Epithelial cell of prostate (primary cell): ENCODE results near the gene JAKMIP3.
"Not testable (repeated sequence)": the region's sequence is repeated elsewhere in the genome, so short reads cannot be mapped to it uniquely, and the experiment has no call there.

Experiments
- DNase-seq: peaks from one replicate; pipeline ENCODE4 v3.0.0-alpha.2; 2011; ENCODE audit warnings: low read depth, low spot score
- H3K27ac ChIP-seq: fragments of 450-650 bp; 2 replicates; pipeline ENCODE4 v1.5.1; 2017; ENCODE audit warnings: mild to moderate bottlenecking

JAKMIP3 gene

DNA sequence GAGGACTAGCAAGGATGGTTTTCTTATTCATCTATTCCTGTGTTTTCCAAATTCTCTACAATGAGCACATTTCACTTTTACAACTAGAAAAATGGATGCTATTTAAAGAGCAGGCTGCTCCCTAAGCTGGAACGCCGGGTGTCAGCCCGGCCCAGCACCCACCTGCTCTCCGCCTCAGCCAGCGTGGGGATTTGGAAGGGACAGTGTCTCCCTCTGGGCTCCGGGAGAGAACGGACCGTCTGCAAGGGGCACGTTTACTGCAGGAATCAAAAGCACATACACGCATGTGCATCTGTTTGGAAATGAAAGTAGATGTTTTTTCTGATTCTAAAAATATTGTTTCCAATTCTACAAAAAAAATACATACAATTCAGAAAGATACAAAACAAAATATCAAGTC, 2.3 kb upstream of the JAKMIP3 start:
- no peak overlapping the region for H3K27ac ChIP-seq
- DNase-seq = no peak

DNA sequence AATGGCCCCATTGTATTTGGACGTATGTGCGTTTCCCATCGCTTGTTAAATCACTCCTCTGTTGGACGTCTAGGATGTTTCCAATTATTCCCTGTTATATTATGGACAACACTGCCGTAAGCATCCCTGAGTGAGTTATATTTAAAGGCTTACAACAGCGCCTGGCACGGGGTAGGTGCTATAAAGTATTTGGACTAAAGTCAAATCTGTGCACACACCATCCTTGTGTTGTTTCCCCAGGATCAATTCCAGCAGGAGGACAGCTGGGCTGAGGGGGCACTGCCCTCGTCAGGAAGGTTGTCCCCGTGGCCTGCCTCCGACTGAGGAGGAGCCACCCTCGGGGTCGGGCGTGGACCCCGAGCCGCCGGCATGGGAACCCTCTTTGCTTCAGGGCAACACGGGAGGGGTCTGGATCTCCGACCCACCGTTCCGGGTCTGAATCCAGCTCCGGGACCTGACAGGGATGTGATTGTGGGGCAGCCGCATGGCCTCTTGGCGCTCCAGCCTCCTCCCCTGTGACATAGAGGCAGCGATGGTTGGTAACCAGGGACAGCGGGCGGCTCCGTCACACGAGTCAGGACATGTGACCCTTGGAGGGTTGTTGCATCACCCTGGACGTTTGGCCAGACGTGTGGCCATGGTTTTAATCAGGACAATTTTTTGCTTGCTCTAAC, 1.5 kb upstream of the JAKMIP3 start:
- no peak for DNase-seq
- H3K27ac ChIP-seq = no peak overlapping the region

DNA sequence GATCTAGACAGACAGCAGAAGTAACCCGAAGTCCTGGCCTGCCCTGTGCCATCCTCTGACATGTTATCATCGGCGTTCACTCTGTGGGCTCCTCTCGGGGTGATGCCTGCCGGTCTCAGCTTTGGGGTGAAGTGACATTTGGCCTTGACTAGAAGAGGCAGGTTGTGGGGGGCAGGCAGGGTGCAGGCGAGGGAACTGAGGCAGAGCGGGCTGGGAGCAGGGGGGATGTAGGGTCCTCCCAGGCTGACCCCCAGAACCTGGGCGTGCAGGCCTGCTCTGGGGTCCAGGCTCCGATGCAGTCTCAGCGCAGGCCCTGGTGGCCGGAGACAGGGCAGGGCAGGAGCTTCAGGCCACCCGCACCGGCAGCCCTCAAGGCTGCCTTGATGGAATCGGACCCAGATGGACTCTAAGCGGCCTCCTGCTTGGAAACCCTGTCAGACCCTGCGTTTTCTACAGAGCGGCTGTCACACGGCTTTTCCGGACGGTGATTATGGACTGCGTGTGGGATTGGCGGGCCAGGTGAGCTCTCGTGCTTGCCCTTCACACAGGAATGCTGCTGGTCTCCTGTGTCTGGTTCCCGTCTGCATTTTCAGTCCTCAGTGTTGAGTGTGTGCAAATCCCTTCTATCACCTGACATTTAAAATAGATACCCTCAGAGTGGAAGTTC, 842 bp upstream of the JAKMIP3 start:
- H3K27ac ChIP-seq = no peak overlapping the region
- DNase-seq = no peak

DNA sequence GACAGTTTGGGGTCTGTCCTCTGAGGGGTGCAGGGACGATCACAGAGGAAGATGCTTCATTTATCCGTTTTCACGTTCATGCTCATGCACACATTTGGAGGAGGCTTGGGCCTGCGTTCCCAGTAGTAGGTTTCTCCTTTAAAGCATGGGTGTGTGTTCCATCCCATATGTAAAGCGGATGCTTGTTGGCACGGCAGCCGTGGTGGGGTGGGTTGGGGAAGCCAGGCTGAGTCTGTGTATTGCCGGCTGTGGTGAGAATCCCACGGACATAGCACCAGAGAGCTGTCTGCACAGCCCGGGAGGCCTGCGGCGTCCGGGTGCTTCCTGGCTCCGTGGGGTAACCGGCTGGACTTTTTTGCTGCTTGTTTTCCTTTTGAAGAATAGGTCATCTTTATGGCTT, 440 bp downstream of the JAKMIP3 start:
- no peak for DNase-seq
- H3K27ac ChIP-seq = no peak overlapping the region

DNA sequence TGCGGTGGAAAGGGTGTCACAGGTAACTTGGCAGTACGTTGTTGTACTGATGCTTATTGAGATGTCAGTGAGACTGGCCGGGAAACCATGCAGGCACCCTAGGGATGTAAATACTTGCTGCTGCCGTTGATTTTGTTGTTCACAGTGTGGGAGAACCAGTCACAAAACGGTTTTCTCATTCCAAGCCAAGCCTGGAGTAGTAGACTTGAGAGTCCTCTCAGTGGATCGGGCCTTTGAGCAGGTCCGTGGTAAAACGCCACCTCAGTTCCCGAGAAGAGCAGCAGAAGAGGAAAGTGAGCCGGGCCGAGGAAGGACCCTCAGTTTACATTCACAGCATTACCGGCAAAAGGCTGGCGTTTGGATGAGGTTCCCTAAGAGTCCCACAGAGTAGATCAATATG, 1.1 kb downstream of the JAKMIP3 start:
- no peak overlapping the region for H3K27ac ChIP-seq
- no peak for DNase-seq

DNA sequence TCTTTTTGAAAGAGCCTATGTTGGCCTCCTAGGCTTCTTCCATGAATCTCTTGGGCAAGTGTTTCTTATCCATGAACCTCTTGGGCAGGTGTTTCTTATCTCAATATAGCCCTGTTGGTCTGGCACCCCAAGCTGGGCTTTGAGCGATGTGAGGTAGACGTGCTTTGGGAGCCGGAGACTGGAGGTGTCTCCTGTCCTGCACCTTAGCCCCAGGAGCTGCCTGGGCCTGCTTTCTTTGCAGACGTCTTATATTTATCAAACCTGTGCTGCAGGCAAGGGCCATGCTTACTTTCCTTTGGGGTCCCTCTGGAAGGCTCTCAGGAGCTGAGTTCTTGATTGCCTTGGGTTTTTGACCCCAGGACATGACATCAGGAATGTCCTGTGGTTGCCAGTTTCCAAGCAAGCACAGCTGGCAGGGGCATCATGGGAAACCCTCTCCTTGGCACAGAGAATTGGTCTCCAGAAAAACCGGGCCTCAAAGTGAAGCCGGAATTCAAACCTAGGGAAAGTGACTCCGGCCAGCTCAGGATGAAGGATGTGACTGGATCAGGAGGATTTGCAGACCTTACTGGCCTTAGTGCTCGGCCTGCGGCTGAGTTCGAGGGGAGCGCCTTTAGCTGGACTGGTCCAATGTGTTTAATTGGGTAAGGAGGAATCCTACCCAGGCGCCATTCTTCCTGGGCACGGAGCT, 2.8 kb downstream of the JAKMIP3 start:
- no peak overlapping the region for H3K27ac ChIP-seq
- no peak for DNase-seq

DNA sequence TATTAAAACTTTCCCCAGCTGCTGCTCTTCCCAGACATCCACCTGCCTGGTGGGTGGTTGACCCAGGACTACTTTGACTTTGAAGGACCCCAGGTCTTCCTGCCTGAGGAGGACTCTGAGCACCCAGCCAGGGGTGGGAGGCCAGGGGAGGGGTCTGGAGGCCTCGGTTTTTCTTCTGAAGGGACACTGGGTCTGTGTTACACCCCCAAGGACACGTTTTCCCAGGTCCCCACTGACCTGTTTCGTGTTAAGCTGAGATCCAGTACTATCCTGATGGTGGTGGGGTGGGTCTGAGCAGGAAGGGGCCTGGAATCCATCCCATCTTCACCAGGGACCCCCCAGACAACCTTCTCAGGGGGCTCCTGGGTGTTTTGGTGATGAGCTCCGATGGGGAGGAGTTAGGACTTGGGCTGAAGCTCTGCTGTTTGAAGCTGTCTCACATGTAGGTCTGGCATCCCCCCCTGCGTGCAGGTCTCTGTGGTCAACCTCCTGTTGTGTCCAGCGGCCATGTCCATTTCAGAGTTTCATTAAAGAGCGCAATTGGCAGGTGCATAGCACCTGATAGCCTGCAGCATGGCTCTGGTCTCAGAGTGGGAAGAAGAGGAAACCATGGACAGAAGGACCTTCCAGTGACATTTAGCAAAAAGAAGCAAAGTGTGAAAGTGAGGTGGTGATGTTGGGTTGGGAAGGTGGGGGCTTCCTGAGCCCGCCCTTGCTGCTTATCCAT, 3.5 kb downstream of the JAKMIP3 start:
- no peak overlapping the region for H3K27ac ChIP-seq
- DNase-seq = no peak

DNA sequence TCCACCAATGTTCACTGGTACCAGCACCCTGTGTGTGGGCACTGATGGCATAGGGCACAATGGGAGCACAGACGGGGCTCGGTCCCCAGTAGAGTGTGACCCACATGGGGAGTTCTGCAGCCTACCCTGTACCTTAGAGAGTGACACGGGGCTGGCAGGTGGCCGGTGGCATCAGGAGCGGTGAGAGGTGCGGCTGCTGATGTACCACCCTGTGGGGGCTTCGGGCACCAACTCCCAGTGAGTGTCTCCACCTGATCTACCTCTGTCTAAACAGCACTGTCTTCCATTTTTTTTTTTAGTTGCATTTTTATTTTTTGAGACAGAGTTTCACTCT, 4.1 kb downstream of the JAKMIP3 start:
- no peak for DNase-seq
- no peak overlapping the region for H3K27ac ChIP-seq

DNA sequence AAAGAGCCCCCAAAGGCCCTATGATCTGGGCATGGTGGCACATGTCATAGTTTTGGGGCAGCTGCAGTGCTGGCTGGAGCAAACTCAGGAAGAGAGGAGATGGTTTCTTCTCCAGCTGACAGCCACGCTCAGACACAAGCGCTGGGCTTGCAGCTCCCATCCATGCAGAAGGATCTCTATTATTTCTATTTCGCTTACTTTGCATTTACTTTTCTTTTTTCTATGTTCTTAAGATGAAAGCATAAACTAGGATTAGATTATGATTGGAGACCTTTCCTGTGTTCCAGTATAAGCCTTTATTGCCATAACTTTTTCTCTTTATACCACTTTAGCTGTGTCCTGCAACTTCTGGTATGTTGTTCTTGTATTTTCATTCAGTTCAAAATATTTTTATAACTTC, 5.0 kb downstream of the JAKMIP3 start:
- no peak for DNase-seq
- no peak overlapping the region for H3K27ac ChIP-seq

DNA sequence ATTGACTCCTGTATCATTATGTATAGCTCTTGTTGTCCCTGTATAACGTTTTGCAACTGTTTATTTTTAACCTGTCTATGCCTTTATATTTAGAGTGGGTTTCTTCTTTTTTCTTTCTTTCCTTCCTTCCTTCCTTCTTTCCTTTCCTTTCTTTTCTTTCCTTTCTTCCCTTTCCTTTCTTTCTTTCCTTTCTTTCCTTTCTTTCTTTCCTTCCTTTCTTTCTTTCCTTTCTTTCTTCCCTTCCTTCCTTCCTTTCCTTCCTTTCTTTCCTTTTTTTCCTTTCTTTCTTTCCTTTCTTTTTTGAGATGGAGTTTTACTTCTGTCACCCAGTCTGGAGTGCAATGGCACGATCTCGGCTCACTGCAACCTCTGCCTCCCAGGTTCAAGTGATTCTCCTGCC, 5.9 kb downstream of the JAKMIP3 start:
- no peak for DNase-seq
- H3K27ac ChIP-seq = no peak overlapping the region

DNA sequence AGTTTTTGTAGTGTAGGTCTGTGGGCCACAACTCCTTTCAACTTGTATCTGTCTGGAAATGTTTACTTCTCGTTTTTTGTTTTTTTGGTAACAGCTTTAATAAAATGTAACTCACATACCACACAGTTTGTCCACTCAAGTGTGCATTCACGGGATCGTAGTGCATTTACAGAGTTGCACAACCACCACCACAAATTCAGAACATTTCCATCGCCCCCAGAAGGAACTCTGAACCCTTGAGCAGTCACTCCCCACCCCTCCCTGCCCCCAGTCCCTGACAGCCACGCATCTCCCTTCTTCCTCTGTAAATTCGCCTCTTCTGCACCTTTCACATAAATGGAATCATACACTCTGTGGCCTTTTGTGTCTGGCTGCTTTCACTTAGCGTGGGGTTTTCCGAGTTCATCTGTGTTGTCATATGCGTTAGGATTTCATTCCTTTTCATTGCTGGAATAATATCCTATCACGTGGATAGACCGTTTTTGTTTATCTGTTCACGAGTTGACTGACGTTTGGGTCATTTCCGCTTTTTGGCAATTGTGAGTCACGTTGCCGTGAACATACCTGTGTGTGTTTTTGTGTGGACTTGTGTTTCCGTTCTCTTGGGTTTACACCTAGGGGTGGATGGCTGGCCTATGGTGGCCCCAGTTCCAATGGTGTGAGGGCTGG, 10.3 kb downstream of the JAKMIP3 start:
- no peak for DNase-seq
- no peak overlapping the region for H3K27ac ChIP-seq

DNA sequence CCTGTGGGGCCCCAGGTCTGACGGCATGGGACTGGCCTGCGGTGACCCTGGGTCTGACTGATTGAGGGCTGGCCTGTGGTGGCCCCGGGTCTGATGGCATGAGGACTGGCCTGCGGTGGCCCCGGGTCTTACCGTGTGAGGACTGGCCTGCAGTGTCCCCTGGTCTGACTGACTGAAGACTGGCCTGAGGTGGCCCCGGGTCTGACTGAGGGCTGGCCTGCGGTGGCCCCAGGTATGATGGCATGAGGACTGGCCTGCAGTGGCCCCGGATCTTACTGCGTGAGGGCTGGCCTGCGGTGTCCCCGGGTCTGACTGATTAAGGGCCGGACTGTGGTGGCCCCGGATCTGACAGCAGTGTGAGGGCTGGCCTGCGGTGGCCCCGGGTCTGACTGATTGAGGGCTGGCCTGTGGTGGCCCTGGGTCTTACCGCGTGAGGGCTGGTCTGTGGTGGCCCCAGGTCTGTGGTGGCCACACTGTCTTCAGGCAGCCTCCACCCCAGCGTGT, 10.9 kb downstream of the JAKMIP3 start:
- H3K27ac ChIP-seq = no peak overlapping the region
- DNase-seq = no peak

DNA sequence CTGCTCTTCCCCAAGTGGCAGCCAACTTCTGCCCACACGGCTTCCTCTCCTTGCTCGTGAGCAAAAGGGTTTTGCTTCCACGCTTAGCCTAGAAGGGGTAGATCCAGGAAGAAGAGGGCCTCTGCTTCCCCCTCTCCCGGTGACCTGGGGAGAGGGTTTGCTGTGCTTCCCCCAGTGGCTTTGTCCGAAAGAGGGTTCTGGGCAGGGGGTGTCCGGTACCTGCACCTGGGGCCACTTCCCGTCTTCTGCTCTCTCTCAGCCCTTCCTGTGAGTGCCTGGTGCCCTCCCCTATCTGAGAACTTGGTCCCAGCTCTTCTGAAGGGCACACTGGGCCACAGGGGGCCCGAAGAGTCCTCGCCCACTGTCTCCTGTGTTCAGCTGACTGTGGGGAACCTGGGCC, 11.3 kb downstream of the JAKMIP3 start:
- H3K27ac ChIP-seq = no peak overlapping the region
- no peak for DNase-seq

DNA sequence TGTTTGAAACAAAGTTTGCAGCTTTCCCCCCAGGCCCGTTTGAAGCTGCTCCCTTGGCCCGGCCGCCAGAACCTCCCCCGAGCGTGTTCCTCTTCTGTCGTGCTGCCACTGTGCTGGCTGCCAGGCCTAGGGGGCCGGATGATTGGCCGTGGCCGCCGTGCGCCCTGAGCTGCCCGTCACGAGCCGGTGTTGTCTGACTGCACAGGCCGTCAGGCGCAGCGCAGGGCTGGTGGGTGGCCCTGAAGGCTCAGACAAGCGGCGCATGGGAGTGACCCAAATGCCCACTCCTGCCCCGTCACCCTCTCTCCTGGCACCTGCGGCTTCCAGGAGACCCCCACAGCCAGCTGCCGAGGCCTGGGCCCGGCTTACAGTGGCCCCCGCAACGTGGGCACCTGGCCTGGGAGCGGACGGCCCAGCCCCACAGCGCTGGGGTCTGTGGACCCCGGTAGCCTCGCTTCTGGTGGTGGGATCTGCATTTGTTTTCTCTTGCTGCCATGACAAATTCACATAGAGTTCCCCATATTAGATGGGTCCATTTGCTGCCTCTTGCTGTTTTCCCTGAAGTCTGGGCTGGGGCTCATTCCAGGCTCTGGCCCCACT, 13.1 kb downstream of the JAKMIP3 start:
- no peak for DNase-seq
- H3K27ac ChIP-seq = no peak overlapping the region

DNA sequence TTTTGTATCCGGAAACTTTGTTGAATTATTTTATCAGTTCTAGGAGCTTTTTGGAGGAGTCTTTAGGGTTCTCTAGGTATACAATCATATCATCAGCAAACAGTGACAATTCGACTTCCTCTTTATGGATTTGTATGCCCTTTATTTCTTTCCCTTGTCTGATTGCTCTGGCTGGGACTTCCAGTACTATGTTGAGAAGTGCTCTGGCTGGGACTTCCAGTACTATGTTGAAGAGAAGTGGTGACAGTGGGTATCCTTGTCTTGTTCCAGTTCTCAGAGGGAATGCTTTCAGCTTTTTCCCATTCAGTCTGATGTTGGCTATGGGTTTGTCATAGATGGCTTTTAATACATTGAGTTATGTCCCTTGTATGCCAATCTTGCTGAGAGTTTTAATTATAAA, 18.6 kb downstream of the JAKMIP3 start:
- not testable (repeated sequence) for DNase-seq, H3K27ac ChIP-seq

DNA sequence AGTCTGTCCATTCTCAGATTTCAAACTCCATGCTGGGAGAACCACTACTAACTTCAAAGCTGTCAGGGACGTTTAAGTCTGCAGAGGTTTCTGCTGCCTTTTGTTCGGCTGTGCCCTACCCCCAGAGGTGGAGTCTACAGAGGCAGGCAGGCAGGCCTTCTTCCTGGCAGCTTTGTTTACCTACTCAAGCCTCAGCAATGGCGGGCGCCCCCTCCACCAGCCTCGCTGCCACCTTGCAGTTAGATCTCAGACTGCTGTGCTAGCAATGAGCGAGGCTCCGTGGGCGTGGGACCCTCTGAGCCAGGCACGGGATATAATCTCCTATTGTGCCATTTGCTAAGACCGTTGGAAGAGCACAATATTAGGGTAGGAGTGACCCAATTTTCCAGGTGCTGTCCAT, 27.5 kb downstream of the JAKMIP3 start:
- DNase-seq, H3K27ac ChIP-seq: not testable (repeated sequence)

DNA sequence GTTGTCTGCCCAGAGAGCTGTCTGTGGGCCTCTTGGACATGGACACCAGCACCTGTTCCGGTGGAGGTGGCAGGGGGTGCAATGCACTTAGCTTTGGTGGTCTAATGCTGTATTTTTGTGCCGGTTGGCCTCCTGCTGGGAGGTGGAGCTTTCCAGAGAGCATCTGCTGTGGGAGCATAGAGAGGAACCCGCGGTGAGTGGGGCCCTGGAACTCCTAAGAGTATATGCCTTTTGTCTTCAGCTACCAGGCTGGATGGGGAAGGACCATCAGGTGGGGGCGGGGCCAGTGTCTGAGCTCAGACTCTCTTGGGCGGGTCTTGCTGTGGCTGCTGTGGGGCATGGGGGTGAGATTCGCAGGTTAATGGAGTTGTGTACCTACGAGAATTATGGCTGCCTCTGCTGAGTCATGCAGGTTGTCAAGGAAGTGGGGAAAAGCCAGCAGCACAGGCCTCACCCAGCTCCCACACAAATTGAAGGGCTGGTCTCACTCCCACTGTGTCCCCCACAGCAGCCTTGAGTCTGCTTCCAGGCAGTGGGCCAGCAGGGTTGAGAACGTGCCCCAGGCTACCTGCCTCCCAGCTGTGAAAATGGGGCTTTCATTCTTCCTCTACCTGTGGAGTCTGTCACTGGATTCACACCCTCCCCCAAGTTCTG, 29.0 kb downstream of the JAKMIP3 start:
- no peak overlapping the region for H3K27ac ChIP-seq
- DNase-seq = peak; percentile 20

DNA sequence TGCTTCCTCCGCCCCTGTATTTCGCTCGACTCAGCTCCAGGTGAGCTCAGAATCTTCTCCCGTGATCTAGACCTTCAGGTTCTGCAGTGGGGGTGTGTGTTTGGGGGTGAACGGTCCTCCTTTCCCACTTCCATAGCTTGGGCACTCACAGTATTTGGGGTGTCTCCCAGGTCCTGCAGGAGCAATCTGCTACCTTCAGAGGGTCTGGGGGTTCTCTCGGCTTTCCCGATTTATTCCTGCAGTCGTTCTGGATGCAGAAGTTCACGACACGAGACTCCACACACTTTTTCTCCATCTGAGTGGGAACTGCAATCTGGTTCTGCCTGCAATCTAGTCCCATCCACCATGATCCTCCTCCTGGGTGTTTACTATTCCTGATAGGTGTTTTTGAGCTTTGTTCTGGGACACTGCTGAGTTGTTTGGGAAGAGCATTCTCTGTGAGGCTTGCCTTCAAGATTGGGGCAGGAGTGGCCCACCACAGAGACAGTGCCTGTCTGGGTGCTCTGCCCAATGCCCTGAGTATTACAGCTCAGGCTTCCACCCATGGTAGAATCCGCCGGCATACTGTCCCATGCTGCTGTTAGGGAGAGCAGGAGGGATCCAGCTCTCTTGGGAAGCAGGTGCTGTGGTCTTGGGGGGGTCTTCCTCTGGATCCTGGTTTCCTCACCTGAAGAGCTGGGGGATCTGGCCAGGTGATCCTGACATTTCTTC, 29.8 kb downstream of the JAKMIP3 start:
- DNase-seq = no peak
- H3K27ac ChIP-seq = no peak overlapping the region

DNA sequence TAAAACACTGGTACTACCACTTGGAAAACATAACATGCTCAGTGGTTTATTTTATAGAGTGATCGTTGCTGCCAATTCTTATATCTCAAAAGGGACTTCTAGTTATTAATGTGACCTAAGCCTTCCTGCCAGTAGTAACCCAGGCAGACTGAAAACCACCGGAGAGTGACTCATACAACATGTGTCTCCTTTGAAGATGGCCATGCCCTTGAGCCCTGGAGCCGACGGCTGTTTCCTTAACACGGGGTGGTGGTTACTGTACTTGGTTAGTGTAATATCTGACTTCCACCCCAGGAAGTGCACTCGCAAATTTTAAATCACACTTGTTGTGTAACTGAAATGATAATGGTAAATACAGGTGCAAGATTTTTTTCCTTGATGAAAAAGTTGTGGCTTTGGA, 30.5 kb downstream of the JAKMIP3 start:
- DNase-seq = peak; percentile 45
- no peak overlapping the region for H3K27ac ChIP-seq
